ENCODE measurements around the gene PKNOX2. TPM values are rescaled to one million over a fixed set of nuclear protein-coding genes. Genes with fewer than 3 reads are reported as not detected.

Gene PKNOX2
- total RNA-seq, 1 donor from 2014 or later: not detected

DNA sequence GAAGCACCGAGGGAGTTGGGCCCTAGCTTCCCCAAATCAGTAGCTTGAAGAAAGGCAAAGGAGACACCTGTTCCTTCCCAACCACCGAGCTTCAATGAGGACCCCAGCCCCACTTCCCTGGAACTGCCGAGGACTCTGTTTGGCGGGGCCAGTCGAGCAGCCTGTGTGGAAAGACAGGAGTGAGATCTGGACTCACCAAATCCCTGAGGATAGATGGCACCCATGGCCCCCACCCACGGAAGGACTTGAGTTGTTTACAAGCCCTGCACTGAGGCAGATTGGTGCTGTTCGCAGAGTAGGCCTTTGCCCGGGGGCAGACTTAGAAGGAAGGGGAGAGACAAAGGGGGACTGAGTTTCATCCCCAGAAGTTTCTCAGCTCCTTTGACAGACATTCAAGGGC lies 266.9 kb downstream of the PKNOX2 start:
- TF ChIP-seq, protein P1, sequence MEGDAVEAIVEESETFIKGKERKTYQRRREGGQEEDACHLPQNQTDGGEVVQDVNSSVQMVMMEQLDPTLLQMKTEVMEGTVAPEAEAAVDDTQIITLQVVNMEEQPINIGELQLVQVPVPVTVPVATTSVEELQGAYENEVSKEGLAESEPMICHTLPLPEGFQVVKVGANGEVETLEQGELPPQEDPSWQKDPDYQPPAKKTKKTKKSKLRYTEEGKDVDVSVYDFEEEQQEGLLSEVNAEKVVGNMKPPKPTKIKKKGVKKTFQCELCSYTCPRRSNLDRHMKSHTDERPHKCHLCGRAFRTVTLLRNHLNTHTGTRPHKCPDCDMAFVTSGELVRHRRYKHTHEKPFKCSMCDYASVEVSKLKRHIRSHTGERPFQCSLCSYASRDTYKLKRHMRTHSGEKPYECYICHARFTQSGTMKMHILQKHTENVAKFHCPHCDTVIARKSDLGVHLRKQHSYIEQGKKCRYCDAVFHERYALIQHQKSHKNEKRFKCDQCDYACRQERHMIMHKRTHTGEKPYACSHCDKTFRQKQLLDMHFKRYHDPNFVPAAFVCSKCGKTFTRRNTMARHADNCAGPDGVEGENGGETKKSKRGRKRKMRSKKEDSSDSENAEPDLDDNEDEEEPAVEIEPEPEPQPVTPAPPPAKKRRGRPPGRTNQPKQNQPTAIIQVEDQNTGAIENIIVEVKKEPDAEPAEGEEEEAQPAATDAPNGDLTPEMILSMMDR (IDR thresholded peaks at IDR 0.05): no peak
- H3K36me3 Mint-ChIP-seq (ENCODE audit: low read depth): no peaks in the 10 kb centered on the region
- no peak overlapping the region for H3K4me3 Mint-ChIP-seq
- DNase-seq (no peak), ATAC-seq (ENCODE audit: low read depth) (no peak)
- POLR2A ChIA-PET: no interaction called here
- H3K4me1 Mint-ChIP-seq: peaks cover 2% of the 10 kb centered on the region
- intact Hi-C loops (cut with micrococcal nuclease): no loop called here
- H3K9me3 Mint-ChIP-seq: no peaks in the 10 kb centered on the region
- no peak overlapping the region for H3K27ac Mint-ChIP-seq
- CTCF ChIA-PET: interaction anchor here (1.0 to 1.9 kb wide), 3 partner anchors 8 to 472 kb away, joined by 3 to 6 read pairs (median 4); no protein-coding TSS in a partner anchor
- peaks cover 11% of the 10 kb centered on the region for H3K27me3 Mint-ChIP-seq

GRCh38 chr11:125433454-125434121 lies 269.0 kb downstream of the PKNOX2 start:
- no peak overlapping the region for H3K27ac Mint-ChIP-seq
- no peak overlapping the region for H3K4me3 Mint-ChIP-seq
- peaks cover 2% of the 10 kb centered on the region for H3K4me1 Mint-ChIP-seq
- H3K36me3 Mint-ChIP-seq (ENCODE audit: low read depth): no peaks in the 10 kb centered on the region
- ChIA-PET POLR2A (interaction anchor here (0.9 kb wide), 1 partner anchor 158 kb away, joined by 3 read pairs; no protein-coding TSS in a partner anchor), CTCF (interaction anchor here (0.9 to 1.1 kb wide), 2 partner anchors 10 to 440 kb away, joined by 3 to 4 read pairs; no protein-coding TSS in a partner anchor)
- intact Hi-C loops (cut with micrococcal nuclease): no loop called here
- TF ChIP-seq, protein P1 (IDR thresholded peaks at IDR 0.05): no peak
- peaks cover 15% of the 10 kb centered on the region for H3K27me3 Mint-ChIP-seq
- ATAC-seq (ENCODE audit: low read depth): no peak
- H3K9me3 Mint-ChIP-seq: no peaks in the 10 kb centered on the region
- DNase-seq: no peak

DNA sequence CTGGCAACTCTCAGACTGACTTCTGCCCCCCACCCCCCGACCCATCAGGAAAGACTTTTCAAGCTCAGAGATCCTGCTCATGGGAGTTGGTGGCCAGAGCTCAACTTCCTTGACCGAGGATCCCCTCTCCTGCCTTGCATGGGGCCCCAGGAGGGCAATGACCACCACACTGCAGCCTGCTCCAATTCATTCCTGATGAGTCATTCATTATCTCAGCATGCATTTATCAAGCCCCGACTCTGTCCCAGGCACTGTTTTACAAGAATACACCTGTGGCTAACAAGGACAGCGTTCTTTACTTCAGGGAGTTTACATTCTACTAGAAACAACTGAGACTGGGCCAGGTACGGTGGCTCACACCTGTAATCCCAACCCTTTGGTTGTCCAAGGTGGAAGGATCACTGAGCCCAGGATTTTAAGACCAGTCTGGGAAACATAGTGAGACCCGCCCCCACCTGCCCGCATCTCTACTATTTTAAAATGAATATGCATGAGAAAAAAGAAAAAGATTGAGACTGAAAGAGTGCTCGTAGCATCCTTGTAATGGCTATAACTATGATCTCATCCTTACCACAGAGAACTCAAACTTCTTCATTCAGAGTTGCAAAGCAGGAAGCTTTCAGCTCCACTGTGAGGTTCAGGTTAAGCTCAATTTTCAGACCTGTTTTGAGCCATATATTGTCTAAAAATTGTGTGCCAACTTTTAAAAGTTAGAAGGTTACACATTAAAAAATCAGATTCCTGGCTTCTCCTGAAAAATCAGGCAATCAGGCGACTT lies 271.1 kb downstream of the PKNOX2 start:
- Mint-ChIP-seq H3K9me3 (no peaks in the 10 kb centered on the region), H3K4me3 (no peak overlapping the region), H3K27me3 (peaks cover 22% of the 10 kb centered on the region), H3K27ac (no peak overlapping the region), H3K4me1 (peaks cover 2% of the 10 kb centered on the region), H3K36me3 (ENCODE audit: low read depth) (no peaks in the 10 kb centered on the region)
- ChIA-PET CTCF (interaction anchor here (1.5 kb wide), 1 partner anchor 18 kb away, joined by 5 read pairs; no protein-coding TSS in a partner anchor), POLR2A (no interaction called here)
- intact Hi-C loops (cut with micrococcal nuclease): no loop called here
- DNase-seq (no peak), ATAC-seq (ENCODE audit: low read depth) (no peak)
- TF ChIP-seq, protein P1 (IDR thresholded peaks at IDR 0.05): no peak

DNA sequence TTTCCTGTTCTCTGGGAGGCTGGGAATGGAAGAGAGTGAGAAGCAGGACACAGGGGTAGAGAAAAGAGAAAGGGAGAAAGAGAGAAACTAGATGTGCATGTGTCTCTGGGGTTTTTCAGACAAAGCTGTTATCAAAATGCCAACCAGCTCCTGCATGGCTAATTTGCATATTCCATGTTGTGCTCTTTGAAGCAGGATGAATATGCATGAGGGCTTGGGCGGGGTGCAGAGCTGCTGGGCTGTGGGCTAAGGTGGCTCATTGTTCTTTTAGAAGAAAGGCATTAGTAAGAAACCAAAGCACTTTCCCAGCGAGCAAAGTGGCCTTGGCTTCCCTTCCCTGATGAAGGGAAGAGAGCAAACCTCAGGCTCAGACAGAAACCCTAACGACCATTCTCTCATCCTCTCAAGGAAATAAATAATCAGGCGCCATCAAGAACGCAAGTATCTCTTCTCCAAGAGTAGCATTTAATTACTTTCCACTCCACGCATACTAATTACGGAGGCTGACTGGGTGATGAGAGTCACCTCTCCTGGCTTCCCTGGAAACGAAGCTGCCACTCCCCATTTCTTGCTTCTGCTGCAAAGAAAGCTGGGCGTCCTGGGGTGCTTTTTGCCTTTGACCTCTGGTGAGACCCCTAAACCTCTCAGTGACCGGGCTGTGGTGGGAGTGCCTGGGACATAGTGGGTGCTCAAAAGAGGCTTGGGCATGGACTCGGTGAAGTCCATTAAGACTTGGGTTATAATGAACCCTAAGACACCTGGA lies 277.3 kb downstream of the PKNOX2 start:
- intact Hi-C loops (cut with micrococcal nuclease): no loop called here
- H3K27me3 Mint-ChIP-seq: peaks cover 42% of the 10 kb centered on the region
- CTCF ChIA-PET: no interaction called here
- H3K4me1 Mint-ChIP-seq: no peaks in the 10 kb centered on the region
- H3K4me3 Mint-ChIP-seq: no peak overlapping the region
- no peaks in the 10 kb centered on the region for H3K36me3 Mint-ChIP-seq (ENCODE audit: low read depth)
- H3K9me3 Mint-ChIP-seq: no peaks in the 10 kb centered on the region
- H3K27ac Mint-ChIP-seq: no peak overlapping the region
- ATAC-seq (ENCODE audit: low read depth): no peak
- TF ChIP-seq, protein P1 (IDR thresholded peaks at IDR 0.05): no peak
- POLR2A ChIA-PET: no interaction called here
- no peak for DNase-seq

DNA sequence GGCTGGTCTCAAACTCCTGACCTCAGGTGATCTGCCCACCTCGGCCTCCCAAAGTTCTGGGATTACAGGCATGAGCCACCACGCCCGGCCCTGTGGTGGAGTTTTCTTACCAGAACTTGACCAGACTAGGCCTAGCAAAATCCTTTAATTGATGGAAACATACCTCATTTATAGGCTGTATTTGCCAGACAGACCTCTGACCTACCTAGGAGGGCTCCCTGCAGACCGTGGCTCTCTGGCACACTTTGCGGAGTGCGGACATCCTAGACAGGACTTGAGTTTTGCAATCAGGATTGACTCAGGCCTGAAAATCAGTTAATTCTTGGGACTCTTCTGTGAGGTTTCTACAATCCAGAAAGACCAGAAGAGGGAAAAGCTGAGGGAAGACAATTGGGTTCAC lies 278.4 kb downstream of the PKNOX2 start:
- POLR2A ChIA-PET: no interaction called here
- CTCF ChIA-PET: no interaction called here
- H3K27me3 Mint-ChIP-seq: peaks cover 36% of the 10 kb centered on the region

More for the DNA sequence above, 278.4 kb downstream of the PKNOX2 start:
- DNase-seq (no peak), ATAC-seq (ENCODE audit: low read depth) (no peak)
- intact Hi-C loops (cut with micrococcal nuclease): no loop called here
- Mint-ChIP-seq H3K4me3 (no peak overlapping the region), H3K36me3 (ENCODE audit: low read depth) (no peaks in the 10 kb centered on the region), H3K4me1 (no peaks in the 10 kb centered on the region), H3K27ac (no peak overlapping the region), H3K9me3 (no peaks in the 10 kb centered on the region)
- TF ChIP-seq, protein P1 (IDR thresholded peaks at IDR 0.05): no peak
